HG03460 (cell line): ENCODE data around the gene SLC39A11.
"Not testable (repeated sequence)": the region's sequence is repeated elsewhere in the genome, so short reads cannot be mapped to it uniquely, and the experiment has no call there.

Experiments
- ATAC-seq: cut with Tn5 transposase; IDR thresholded peaks from one replicate; pipeline ENCODE4 v1.9.1; 2021; ENCODE audit not compliant: unreplicated experiment

SLC39A11 gene

GRCh38 chr17:72640415-72641165 is 451.9 kb downstream of the SLC39A11 start:
- no peak for ATAC-seq

GRCh38 chr17:72639711-72640110 is 452.8 kb downstream of the SLC39A11 start:
- no peak for ATAC-seq

- not testable (repeated sequence) for ATAC-seq
Measured at GRCh38 chr17:72638932-72639331, 453.6 kb downstream of the SLC39A11 start.

GRCh38 chr17:72635034-72635635 is 457.4 kb downstream of the SLC39A11 start:
- no peak for ATAC-seq

GRCh38 chr17:72634621-72635020 is 457.9 kb downstream of the SLC39A11 start:
- no peak for ATAC-seq

- no peak for ATAC-seq
Measured at GRCh38 chr17:72631949-72632684, 460.4 kb downstream of the SLC39A11 start.

GRCh38 chr17:72631568-72631948 is 460.9 kb downstream of the SLC39A11 start:
- ATAC-seq: no peak

- ATAC-seq: no peak
Measured at GRCh38 chr17:72624652-72625051, 467.8 kb downstream of the SLC39A11 start.

GRCh38 chr17:72624226-72624625 is 468.3 kb downstream of the SLC39A11 start:
- ATAC-seq: no peak

GRCh38 chr17:72622661-72623433 is 469.6 kb downstream of the SLC39A11 start:
- no peak for ATAC-seq

- no peak for ATAC-seq
Measured at GRCh38 chr17:72619976-72620650, 472.4 kb downstream of the SLC39A11 start.

- peak; percentile 65 for ATAC-seq
Measured at GRCh38 chr17:72618001-72618509, 474.4 kb downstream of the SLC39A11 start.

GRCh38 chr17:72617557-72617956 is 474.9 kb downstream of the SLC39A11 start:
- ATAC-seq: no peak

GRCh38 chr17:72616447-72616846 is 476.0 kb downstream of the SLC39A11 start:
- ATAC-seq: no peak

GRCh38 chr17:72615627-72615991 is 476.9 kb downstream of the SLC39A11 start:
- ATAC-seq: no peak

GRCh38 chr17:72614871-72615626 is 477.4 kb downstream of the SLC39A11 start:
- peak; percentile 45 for ATAC-seq

- no peak for ATAC-seq
Measured at GRCh38 chr17:72614476-72614870, 478.0 kb downstream of the SLC39A11 start.

GRCh38 chr17:72613806-72614292 is 478.6 kb downstream of the SLC39A11 start:
- ATAC-seq: no peak

- no peak for ATAC-seq
Measured at GRCh38 chr17:72613396-72613795, 479.1 kb downstream of the SLC39A11 start.

- ATAC-seq: no peak
Measured at GRCh38 chr17:72611172-72611571, 481.3 kb downstream of the SLC39A11 start.
